Common myeloid progenitor, CD34-positive (primary cell): Measurements from ENCODE around the gene ANKRD55.

Source experiments
- CTCF ChIA-PET: fragments of 350-600 bp; sonication (Branson Sonifier 250); formaldehyde crosslinking; loops from one replicate; lab custom pipeline; 2021; ENCODE audit warnings: antibody characterized with exemption; lab: Charles Lee
- POLR2A ChIA-PET: fragments of 350-600 bp; sonication (Branson Sonifier 250); formaldehyde crosslinking; loops from one replicate; lab custom pipeline; 2021; ENCODE audit warnings: antibody characterized with exemption; lab: Charles Lee
- DNase-seq, 3 donors: peaks; one replicate each; pipeline versions ENCODE4 v3.0.0 to v3.0.0-alpha.2; 2013
- H3K27ac ChIP-seq, 2 experiments: 1 replicate in 1 of 2; 2 replicates in 1 of 2; pipeline ENCODE4 v1.7.0; 2013; ENCODE audit warnings: inconsistent platforms in 2 of 2, low read length in 2 of 2, mild to moderate bottlenecking in 2 of 2, low read depth in 1 of 2, moderate library complexity in 1 of 2; ENCODE audit not compliant: severe bottlenecking in 2 of 2, insufficient read depth in 1 of 2, poor library complexity in 1 of 2
- H3K27me3 ChIP-seq, 5 experiments: replicated peaks in 2 of 5; 1 replicate in 3 of 5; 2 replicates in 2 of 5; pipeline versions ENCODE4 v1.6.1 to v1.7.0; 2013; ENCODE audit warnings: low read length in 4 of 5, mild to moderate bottlenecking in 2 of 5, moderate library complexity in 2 of 5, inconsistent platforms in 1 of 5; ENCODE audit not compliant: insufficient read depth in 5 of 5, control insufficient read depth in 4 of 5
- H3K36me3 ChIP-seq, 4 experiments: 1 replicate in 2 of 4; 2 replicates in 2 of 4; pipeline versions ENCODE4 v1.6.1 to v1.7.0; 2013; ENCODE audit warnings: low read length in 3 of 4, control low read depth in 1 of 4, mild to moderate bottlenecking in 1 of 4; ENCODE audit not compliant: control insufficient read depth in 4 of 4, insufficient read depth in 4 of 4
- H3K4me1 ChIP-seq, 4 experiments: 1 replicate in 3 of 4; 2 replicates in 1 of 4; pipeline versions ENCODE4 v1.6.1 to v1.7.1; 2013; ENCODE audit warnings: low read length in 3 of 4, mild to moderate bottlenecking in 3 of 4, control low read depth in 1 of 4, inconsistent platforms in 1 of 4, moderate library complexity in 1 of 4; ENCODE audit not compliant: control insufficient read depth in 4 of 4, insufficient read depth in 4 of 4; ENCODE audit errors: control extremely low read depth in 1 of 4
- H3K4me3 ChIP-seq, 7 experiments: 1 replicate in 4 of 7; 2 replicates in 3 of 7; pipeline versions ENCODE4 v1.5.1 to v1.7.0; 2013; ENCODE audit warnings: mild to moderate bottlenecking in 7 of 7, low read length in 6 of 7, moderate library complexity in 6 of 7, inconsistent platforms in 2 of 7, low read depth in 2 of 7, control low read depth in 1 of 7; ENCODE audit not compliant: insufficient read depth in 4 of 7, control insufficient read depth in 1 of 7; ENCODE audit errors: extremely low read depth in 1 of 7
- H3K9me3 ChIP-seq, 5 experiments: 1 replicate in 4 of 5; 2 replicates in 1 of 5; pipeline versions ENCODE4 v1.6.1 to v1.7.1; 2013; ENCODE audit warnings: low read length in 4 of 5, mild to moderate bottlenecking in 2 of 5, inconsistent platforms in 1 of 5, low read depth in 1 of 5, moderate library complexity in 1 of 5; ENCODE audit not compliant: control insufficient read depth in 4 of 5, insufficient read depth in 2 of 5; ENCODE audit errors: control extremely low read depth in 1 of 5
- WGBS: methylation state at CpG from one replicate; pipeline ENCODE4 v1.1.5; 2013; ENCODE audit not compliant: insufficient coverage; 5-methylcytosine and 5-hydroxymethylcytosine counted together

The ANKRD55 gene

DNA sequence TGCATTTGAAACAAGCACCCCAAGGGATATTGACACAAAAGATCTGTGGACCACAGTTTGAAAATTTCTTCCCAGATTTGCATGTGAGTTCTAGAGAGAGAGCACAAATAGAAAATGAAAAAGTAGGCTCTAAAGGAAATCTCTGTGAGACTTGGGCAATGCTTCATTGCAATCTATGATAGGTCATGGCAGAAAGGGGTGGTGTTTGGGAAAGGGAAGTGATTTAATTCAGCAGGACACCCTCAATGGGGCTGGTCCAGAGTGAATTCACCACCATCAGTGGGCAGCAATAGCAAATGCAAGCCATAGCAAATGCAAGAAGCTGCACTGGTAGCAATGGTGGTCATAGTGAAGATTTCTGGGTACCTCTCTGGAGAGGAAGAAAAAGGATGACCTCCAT is 58.1 kb downstream of the ANKRD55 start:
- Histone ChIP-seq H3K36me3 (no peaks in the 10 kb centered on the region), H3K4me3 (no peak overlapping the region), H3K27ac (no peak overlapping the region), H3K4me1 (peaks cover 1 to 19% (median 5%) of the 10 kb centered on the region in 4 experiments), H3K9me3 (no peaks in the 10 kb centered on the region), H3K27me3 (no peaks in the 10 kb centered on the region)
- no peak for DNase-seq
- ChIA-PET POLR2A (no interaction called here), CTCF (no interaction called here)

DNA sequence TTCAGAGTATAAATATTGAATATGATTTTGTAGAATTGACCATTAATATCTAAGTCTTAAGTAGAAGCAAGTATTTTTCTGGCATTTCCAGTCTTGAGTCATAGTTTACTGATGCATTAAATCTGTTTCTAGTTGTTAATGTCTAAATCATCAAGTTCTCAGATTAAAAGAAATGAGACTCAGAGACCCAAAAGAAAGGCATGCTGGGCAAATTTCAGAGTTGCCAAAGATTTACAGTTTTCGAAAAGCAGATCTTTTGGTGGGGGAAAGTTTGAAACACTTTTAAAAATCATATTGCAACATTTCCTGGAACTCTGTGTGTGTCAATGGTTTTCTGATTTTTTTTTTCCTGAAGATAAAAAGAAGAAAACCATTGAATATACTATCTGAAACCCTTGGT is 60.9 kb downstream of the ANKRD55 start:
- CTCF ChIA-PET: no interaction called here
- no peak for DNase-seq

DNA sequence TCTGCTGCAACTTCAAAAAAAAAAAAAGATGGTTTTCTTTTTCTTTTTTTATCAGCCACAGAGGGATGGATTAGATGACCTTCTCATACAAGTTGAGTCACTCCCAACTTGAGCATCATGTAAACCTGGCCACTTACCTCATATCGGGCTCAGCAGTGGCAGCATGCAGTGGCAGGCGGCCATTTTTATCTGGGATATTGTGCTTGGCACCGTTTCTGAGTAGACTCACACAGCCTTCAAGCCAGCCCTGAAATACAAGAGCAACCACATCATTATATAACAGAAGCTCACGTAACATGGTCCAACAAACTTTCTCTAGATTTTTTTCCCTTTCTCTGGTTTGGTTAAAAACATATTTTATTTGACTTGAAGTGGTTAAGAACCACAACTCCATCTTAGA is 62.6 kb downstream of the ANKRD55 start:
- 100% methylated on average over 2 of the region's 4 CpGs for WGBS
- no peak for DNase-seq
- H3K4me1 ChIP-seq: peaks cover 3 to 30% (median 9%) of the 10 kb centered on the region in 4 experiments
- H3K27ac ChIP-seq: no peak overlapping the region
- ChIA-PET CTCF (interaction anchor here (1.4 kb wide), 1 partner anchor 31 kb away, joined by 3 read pairs; no protein-coding TSS in a partner anchor), POLR2A (no interaction called here)
- no peaks in the 10 kb centered on the region for H3K9me3 ChIP-seq
- H3K27me3 ChIP-seq: no peaks in the 10 kb centered on the region
- no peaks in the 10 kb centered on the region for H3K36me3 ChIP-seq
- H3K4me3 ChIP-seq: no peak overlapping the region

More for the DNA sequence above, 60.9 kb downstream of the ANKRD55 start:
- H3K4me1 ChIP-seq: peaks cover 2 to 24% (median 5%) of the 10 kb centered on the region in 4 experiments
- no peaks in the 10 kb centered on the region for H3K9me3 ChIP-seq
- H3K27me3 ChIP-seq: no peaks in the 10 kb centered on the region
- no peak overlapping the region for H3K27ac ChIP-seq
- H3K36me3 ChIP-seq: no peaks in the 10 kb centered on the region
- WGBS: no CpG with 5 or more reads among the region's 1 CpG
- no peak overlapping the region for H3K4me3 ChIP-seq
- POLR2A ChIA-PET: no interaction called here

DNA sequence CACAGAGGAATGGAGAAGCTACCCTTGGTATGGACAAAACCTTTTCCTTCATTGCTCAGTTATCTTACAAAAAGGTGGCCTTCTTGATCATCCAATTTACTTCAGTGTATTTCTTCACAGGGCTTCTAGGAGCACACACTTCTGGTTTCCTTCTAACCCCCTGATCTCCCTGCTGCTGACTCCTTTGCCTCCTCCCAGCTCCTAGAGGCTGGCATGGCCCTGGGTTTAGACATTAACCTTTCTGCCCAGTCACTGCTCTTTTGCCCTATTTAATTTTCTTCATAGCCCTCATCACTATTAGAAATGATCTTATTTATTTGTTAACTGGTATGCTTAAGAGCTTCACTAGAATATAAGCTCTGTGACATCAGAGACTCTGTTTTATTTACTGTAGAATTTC is 63.2 kb downstream of the ANKRD55 start:
- DNase-seq: no peak
- H3K27ac ChIP-seq: no peak overlapping the region
- no peak overlapping the region for H3K4me3 ChIP-seq
- peaks cover 3 to 27% (median 9%) of the 10 kb centered on the region in 4 experiments for H3K4me1 ChIP-seq
- ChIA-PET POLR2A (no interaction called here), CTCF (interaction anchor here (1.4 kb wide), 1 partner anchor 32 kb away, joined by 3 read pairs; no protein-coding TSS in a partner anchor)
- H3K27me3 ChIP-seq: no peaks in the 10 kb centered on the region
- H3K36me3 ChIP-seq: no peaks in the 10 kb centered on the region
- H3K9me3 ChIP-seq: no peaks in the 10 kb centered on the region

DNA sequence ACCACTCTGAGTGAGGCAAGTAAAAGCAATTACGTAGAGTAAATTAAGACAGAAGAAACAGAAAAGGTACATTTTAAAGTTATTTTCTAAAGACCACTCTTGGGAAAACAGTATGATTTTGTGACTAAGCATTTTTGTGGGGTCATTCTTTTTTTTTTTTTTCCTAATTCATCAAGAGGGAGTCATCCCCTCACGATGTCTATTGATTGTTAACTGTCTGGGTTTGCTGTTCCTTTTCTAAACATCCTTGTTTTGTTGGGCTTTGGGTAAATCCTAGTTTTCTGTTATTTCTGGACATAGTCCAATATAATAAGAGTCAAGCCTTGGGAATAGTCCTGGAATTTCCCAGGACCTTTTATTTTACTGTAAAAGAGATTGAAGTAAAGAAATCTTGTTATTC is 63.8 kb downstream of the ANKRD55 start:
- Histone ChIP-seq H3K36me3 (no peaks in the 10 kb centered on the region), H3K9me3 (no peaks in the 10 kb centered on the region), H3K4me3 (no peak overlapping the region), H3K27ac (no peak overlapping the region), H3K4me1 (peaks cover 6 to 30% (median 10%) of the 10 kb centered on the region in 4 experiments), H3K27me3 (no peaks in the 10 kb centered on the region)
- CTCF ChIA-PET: no interaction called here
- DNase-seq: no peak
- WGBS: no CpG with 5 or more reads among the region's 2 CpGs
- POLR2A ChIA-PET: no interaction called here

DNA sequence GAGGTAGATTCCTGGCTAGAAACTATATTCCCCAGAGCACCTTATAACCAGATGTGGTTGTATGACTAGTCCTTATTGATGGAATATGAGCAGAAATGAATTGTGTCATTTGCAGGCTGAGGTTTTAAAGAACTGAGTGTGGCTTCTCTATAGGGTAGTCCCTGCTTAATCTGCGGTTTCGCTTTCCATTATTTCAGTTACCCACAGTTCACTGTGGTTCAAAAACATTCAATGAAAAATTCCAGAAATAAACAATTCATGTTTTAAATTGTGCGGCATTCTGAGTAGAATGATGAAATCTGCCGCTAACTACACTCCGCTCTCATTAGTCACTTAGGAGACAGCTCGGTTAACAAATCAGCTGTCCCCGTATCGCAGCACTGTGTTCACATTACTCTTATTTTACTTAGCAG is 65.1 kb downstream of the ANKRD55 start:
- peaks cover 7 to 33% (median 10%) of the 10 kb centered on the region in 4 experiments for H3K4me1 ChIP-seq
- WGBS: 100% methylated on average over 2 of the region's 8 CpGs
- no peaks in the 10 kb centered on the region for H3K36me3 ChIP-seq
- H3K4me3 ChIP-seq: no peak overlapping the region
- H3K27me3 ChIP-seq: no peaks in the 10 kb centered on the region
- ChIA-PET CTCF (no interaction called here), POLR2A (no interaction called here)
- H3K27ac ChIP-seq: no peak overlapping the region
- H3K9me3 ChIP-seq: no peaks in the 10 kb centered on the region
- DNase-seq: no peak

DNA sequence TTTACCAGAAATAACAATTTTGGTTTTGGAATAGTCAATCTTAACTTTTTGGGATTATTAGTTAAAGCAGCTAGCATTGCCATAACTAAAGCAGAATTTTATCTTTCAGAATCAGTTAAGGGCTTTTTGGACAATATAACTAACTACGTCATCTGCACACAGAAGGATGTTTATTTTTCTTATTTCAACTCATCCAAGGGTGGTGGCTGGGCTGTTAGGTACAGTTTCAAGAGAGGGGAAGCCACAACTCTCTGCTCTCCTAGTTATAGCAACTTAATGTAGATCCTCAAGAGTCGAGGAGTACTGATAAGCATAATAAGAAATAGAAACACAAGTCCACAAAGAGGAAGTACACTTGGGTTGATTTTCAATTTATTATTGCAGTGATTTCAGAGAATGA is 65.6 kb downstream of the ANKRD55 start:
- Histone ChIP-seq H3K36me3 (no peaks in the 10 kb centered on the region), H3K4me3 (no peak overlapping the region), H3K4me1 (peaks cover 4 to 29% (median 8%) of the 10 kb centered on the region in 4 experiments), H3K27ac (no peak overlapping the region), H3K9me3 (no peaks in the 10 kb centered on the region), H3K27me3 (no peaks in the 10 kb centered on the region)
- POLR2A ChIA-PET: no interaction called here
- no peak for DNase-seq
- CTCF ChIA-PET: no interaction called here
- no CpG with 5 or more reads among the region's 2 CpGs for WGBS
